Loucy (cell line): Measurements from ENCODE around the gene CDH4.

Source experiments
- CTCF ChIP-seq: fragments of 200-600 bp; sonication (generic); conservative IDR thresholded peaks from 2 replicates; pipeline ENCODE4 v1.5.1; 2014; ENCODE audit warnings: mild to moderate bottlenecking, antibody characterized with exemption, low read length
- EZH2phosphoT487 ChIP-seq: fragments of 200-600 bp; IDR thresholded peaks from 2 replicates; pipeline ENCODE4 v1.6.1; 2018; ENCODE audit warnings: antibody characterized with exemption, mild to moderate bottlenecking, moderate library complexity, borderline replicate concordance

GRCh38 chr20:61263938-61264337 lies 11.9 kb downstream of the CDH4 start:
- TF ChIP-seq CTCF (no peak), EZH2phosphoT487 (no peak)
